ENCODE results near the gene RARA.

The RARA gene

GRCh38 chr17:40266882-40267281 is 42.1 kb upstream of the RARA start:
- Histone ChIP-seq H3K4me3 (ENCODE audit: low read depth, low read length) (no peak overlapping the region), H3K27me3 (ENCODE audit: insufficient read depth, low read depth, severe bottlenecking) (no peaks in the 10 kb centered on the region), H3K9me3 (ENCODE audit: severe bottlenecking) (no peaks in the 10 kb centered on the region), H3K36me3 (peaks cover 86% of the 10 kb centered on the region), H3K27ac (no peak overlapping the region)
- no peak for DNase-seq
- no peak for TF ChIP-seq CTCF (IDR thresholded peaks at IDR 0.05; ENCODE audit: low read depth, low read length)

GRCh38 chr17:40268141-40268712 is 40.8 kb upstream of the RARA start:
- TF ChIP-seq CTCF (IDR thresholded peaks at IDR 0.05; ENCODE audit: low read depth, low read length) = no peak
- Histone ChIP-seq H3K27ac (no peak overlapping the region), H3K9me3 (ENCODE audit: severe bottlenecking) (no peaks in the 10 kb centered on the region), H3K36me3 (peaks cover 85% of the 10 kb centered on the region), H3K27me3 (ENCODE audit: insufficient read depth, low read depth, severe bottlenecking) (no peaks in the 10 kb centered on the region), H3K4me3 (ENCODE audit: low read depth, low read length) (no peak overlapping the region)
- DNase-seq = no peak

- Histone ChIP-seq H3K27ac (no peak overlapping the region; the same call in 1 of the 2 replicates), H3K4me3 (ENCODE audit: low read depth, low read length) (no peak overlapping the region), H3K9me3 (ENCODE audit: severe bottlenecking) (no peaks in the 10 kb centered on the region), H3K36me3 (peaks cover 82% of the 10 kb centered on the region), H3K27me3 (ENCODE audit: insufficient read depth, low read depth, severe bottlenecking) (no peaks in the 10 kb centered on the region)
- TF ChIP-seq CTCF (IDR thresholded peaks at IDR 0.05; ENCODE audit: low read depth, low read length) = no peak
- DNase-seq = no peak
Observed at GRCh38 chr17:40278414-40278813, 30.6 kb upstream of the RARA start.

- peak; percentile 47 for DNase-seq
- no peak for TF ChIP-seq CTCF (IDR thresholded peaks at IDR 0.05; ENCODE audit: low read depth, low read length)
Observed at GRCh38 chr17:40279402-40279801, 29.6 kb upstream of the RARA start.

GRCh38 chr17:40281663-40282062 is 27.3 kb upstream of the RARA start:
- Histone ChIP-seq H3K36me3 (peaks cover 56% of the 10 kb centered on the region), H3K27ac (no peak overlapping the region), H3K27me3 (ENCODE audit: insufficient read depth, low read depth, severe bottlenecking) (no peaks in the 10 kb centered on the region), H3K9me3 (ENCODE audit: severe bottlenecking) (no peaks in the 10 kb centered on the region), H3K4me3 (ENCODE audit: low read depth, low read length) (no peak overlapping the region)
- no peak for DNase-seq
- TF ChIP-seq CTCF (IDR thresholded peaks at IDR 0.05; ENCODE audit: low read depth, low read length) = no peak

More at GRCh38 chr17:40279402-40279801, 29.6 kb upstream of the RARA start:
- Histone ChIP-seq H3K27ac (peak overlapping the region; percentile 82), H3K36me3 (peaks cover 77% of the 10 kb centered on the region), H3K4me3 (ENCODE audit: low read depth, low read length) (no peak overlapping the region), H3K27me3 (ENCODE audit: insufficient read depth, low read depth, severe bottlenecking) (no peaks in the 10 kb centered on the region), H3K9me3 (ENCODE audit: severe bottlenecking) (no peaks in the 10 kb centered on the region)

- DNase-seq = no peak
- peaks cover 42% of the 10 kb centered on the region for H3K36me3 ChIP-seq
Observed at GRCh38 chr17:40283662-40284061, 25.3 kb upstream of the RARA start.

More at GRCh38 chr17:40283662-40284061, 25.3 kb upstream of the RARA start:
- TF ChIP-seq CTCF (IDR thresholded peaks at IDR 0.05; ENCODE audit: low read depth, low read length) = no peak
- H3K4me3 ChIP-seq (ENCODE audit: low read depth, low read length) = no peak overlapping the region
- H3K27me3 ChIP-seq (ENCODE audit: insufficient read depth, low read depth, severe bottlenecking) = no peaks in the 10 kb centered on the region
- no peaks in the 10 kb centered on the region for H3K9me3 ChIP-seq (ENCODE audit: severe bottlenecking)
- no peak overlapping the region for H3K27ac ChIP-seq
